Raji (cell line): ENCODE measurements around the gene KLK10.

Experiments
- POLR2A ChIP-seq: IDR thresholded peaks from 2 replicates; pipeline ENCODE4 v1.6.1; 2011; ENCODE audit warnings: low read depth, low read length, control low read depth; ENCODE audit not compliant: insufficient read depth

The KLK10 gene

GRCh38 chr19:51000426-51000825 is 19.1 kb downstream of the KLK10 start:
- TF ChIP-seq POLR2A, result no peak

- no peak for TF ChIP-seq POLR2A
These were observed 20.8 kb downstream of the KLK10 start for GRCh38 chr19:50998686-50999085.

DNA sequence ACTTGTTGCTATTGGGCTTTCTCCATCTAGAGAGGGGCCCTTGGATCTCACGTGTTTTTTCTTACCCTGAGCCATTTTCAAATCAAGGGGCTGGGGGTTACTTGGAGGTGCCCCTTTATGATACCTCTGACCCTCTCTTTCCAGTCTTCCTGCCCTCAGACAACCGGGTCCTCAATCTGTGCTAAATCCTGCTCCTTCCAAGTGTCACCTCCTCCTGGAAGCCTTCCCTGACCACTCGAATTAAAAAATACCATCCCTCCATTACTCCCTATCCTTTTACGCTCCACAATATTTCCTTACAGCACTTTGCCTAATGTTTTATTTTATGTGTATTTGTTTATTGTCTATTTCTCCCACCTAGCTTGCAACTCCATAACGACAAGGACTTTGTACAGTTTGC is 21.4 kb downstream of the KLK10 start:
- TF ChIP-seq POLR2A, result no peak

- TF ChIP-seq POLR2A, result no peak
These were observed 25.4 kb downstream of the KLK10 start for GRCh38 chr19:50994129-50994528.

DNA sequence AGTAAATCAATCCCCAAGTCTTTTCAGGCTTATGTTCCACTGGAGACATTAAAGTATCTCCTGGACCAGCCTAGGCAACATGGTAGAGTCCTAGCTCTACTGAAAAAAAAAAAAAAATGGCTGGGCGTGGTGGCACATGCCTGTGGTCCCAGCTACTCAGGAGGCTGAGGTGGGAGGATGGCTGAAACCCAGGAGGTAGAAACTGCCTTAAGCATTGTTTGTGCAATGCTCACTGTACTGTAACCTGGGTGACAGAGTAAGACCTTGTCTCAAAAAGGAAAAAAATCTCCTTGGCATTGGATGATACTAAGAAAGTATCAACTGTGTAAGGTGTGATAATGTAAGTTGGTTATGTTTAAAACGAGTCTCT is 26.9 kb downstream of the KLK10 start:
- TF ChIP-seq POLR2A, result no peak

DNA sequence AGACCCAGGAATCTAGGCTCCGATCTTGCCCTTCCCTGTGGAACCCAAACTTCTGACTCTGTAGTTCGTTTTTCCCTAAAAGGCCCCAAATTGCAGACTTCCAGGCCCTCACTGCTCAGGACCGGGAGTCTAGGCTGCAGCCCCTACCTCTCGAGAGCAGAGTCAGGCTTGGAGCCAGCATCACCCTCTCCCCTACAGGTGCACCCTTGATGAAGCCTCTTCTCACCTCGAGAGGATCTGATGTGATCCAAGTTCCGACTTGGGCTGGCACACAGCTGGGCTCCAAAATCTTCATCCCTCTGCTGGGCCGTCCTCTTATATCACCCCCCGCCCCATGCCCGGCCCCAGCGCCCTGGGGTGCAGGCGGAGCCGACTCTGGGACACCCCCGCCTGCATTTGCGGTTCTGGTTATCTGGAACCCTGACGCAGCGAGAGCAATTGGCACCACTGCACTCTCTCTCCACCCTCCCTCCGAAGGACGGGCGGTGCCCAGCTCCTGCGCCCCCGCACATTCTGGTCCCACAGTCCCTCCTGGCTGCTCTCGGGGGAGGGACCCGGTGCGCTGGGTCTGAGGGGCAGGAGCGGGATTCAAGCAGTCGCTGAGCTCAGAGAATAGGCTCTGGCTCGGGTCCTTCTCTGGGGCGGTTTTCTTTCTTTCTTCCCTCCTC is 35.8 kb downstream of the KLK10 start, which contains the start of gene KLK7:
Gene KLK7, minus strand, starts transcription at position 293 of the 668 bp plus-strand sequence. CDS start 1,518 bp downstream, outside the sequence.
- TF ChIP-seq POLR2A, result no peak

DNA sequence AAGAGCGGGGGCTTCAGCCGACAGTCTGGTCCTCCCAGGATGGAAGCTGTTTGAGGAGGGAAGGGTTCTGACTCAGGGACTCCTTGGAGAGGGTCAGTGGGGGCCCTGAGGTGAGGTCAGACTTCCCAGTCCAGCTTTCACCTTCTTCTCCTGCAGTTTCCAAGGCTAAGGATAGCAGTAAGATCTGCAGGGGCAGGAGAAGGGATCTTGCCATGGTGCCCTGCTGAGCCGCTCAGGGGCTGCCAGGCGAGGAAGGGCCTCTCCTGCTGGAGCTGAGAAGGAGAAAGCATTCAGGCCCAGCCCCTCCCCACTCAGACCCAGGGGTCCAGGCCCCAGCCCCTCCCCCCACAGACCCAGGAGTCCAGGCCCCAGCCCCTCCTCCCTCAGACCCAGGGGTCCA is 37.3 kb downstream of the KLK10 start:
- TF ChIP-seq POLR2A, result no peak

DNA sequence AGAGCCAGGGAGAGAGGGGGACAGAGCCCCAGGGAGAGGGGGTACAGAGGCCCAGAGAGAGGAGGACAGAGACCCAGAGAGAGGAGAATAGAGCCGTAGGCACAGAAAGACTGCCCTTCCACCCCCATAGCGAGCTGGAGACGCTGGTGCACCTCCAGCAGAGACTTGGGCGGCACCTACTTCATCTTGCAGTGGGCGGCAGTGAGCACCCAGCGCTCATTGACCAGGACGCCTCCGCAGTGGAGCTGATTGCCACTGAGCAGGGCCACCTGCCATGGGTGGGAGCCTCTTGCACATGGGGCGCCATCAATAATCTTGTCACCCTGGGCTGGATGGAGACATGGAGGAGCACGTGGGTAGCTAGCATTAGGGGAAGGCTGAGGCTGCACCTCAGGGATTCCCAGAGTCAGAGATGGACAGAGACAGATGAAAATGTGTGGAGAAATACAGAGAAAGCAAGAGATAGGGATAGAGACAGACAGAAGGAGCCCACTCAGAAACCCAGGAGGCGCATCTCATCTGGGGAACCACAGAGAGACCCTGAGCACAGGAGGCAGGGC is 37.8 kb downstream of the KLK10 start:
- no peak for TF ChIP-seq POLR2A

DNA sequence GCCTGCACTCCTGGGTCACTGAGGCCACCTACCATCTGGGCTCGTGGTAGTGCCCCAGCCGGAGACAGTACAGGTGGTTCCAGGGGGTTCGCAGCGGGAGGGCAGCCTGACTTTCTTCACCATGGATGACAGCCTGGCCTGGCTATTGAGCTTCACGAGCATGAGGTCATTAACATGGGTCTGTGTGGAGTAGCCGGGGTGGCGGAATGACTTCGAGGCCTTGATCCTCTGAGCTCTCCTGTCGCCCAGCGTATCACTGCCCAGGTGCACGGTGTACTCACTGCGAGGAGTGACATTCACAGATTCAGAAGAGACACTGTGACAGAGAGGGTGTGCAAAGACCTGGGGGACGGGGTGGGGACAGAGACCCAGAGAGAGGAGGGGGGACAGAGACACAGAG is 39.3 kb downstream of the KLK10 start:
- no peak for TF ChIP-seq POLR2A

GRCh38 chr19:50979758-50980157 is 39.8 kb downstream of the KLK10 start:
- TF ChIP-seq POLR2A, result no peak

DNA sequence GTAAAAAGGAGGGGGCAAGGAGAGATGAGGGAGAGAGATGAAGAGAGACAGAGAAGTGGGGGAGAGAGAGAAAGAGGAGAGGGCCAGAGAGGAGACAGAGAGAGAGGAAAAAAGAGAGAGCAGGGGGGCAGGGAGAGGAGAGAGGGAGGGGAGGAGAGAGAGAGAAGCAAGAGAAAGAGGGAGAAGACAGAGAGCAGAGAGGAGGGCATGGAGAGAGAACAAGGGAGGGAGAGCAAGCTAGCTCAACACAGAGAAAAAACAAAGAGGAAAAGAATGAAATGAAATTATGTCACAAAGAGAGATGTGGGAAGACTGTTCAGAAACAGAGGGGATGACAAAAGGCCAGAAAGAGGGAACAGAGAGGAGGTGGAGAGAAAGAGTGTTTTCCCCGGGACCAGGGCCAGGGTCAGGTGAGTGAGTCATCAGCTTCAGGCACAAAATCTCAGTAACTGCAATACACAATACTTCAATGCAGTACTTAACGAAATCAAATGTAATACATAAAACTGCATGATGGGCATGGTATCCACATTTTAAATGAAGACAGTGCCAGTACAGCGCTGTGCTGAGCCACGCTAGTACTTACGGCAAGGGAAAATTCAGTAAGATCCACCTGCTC is 40.6 kb downstream of the KLK10 start:
- no peak for TF ChIP-seq POLR2A

DNA sequence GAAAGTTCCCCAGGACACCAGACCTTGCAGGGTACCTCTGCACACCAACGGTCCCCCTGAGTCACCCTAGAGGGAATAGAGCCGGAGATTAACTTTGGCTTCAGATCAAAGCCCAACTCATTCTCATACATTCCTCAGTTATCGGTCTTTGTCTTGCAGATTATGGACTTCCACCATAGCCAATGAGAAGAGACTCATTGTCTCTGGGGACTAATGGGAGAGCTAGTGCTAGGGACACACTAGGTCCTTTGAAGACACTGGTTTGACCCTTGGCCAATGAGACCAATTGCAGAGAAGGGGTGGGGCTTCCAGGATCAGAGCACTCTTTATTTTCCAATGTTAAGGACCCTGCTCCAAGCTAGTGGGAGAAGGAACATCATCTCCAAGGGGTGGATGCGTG is 41.9 kb downstream of the KLK10 start:
- TF ChIP-seq POLR2A, result no peak

GRCh38 chr19:50975766-50976165 is 43.7 kb downstream of the KLK10 start:
- no peak for TF ChIP-seq POLR2A

GRCh38 chr19:50974702-50975556 is 44.6 kb downstream of the KLK10 start:
- TF ChIP-seq POLR2A, result no peak

DNA sequence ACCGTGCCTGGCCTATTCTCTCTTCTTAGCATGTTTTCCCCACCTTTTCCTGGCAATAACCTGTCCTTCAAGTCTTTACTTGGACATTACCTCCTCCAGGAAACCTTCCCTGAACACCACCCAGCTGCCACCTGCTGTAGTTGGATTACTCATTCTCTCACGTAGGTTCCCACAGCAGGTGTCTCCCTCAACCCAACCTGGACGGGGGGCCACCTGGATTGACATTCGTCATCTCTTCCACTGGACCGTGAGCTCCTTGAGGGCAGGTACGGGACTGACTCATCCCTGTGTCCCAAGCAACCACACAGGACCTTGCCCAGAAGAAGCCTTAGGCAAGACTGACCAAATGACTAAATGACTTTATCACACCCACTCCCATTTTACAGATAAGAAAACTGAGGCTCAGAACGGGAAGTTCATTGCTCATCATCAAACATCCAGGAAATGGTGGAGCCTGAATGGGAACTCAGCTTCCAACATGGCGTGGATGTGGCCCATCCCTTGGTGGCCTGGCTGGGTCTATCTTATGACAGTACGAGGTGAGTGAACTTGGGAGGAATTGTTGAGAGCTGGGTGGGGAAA is 46.6 kb downstream of the KLK10 start:
- TF ChIP-seq POLR2A, result no peak
